Ishikawa (cell line): ENCODE results near the gene CLDN15.

Experiments used
- EP300 ChIP-seq: IDR thresholded peaks from 2 replicates; pipeline ENCODE4 v1.6.1; 2012; ENCODE audit warnings: borderline replicate concordance
- NFIC ChIP-seq: IDR thresholded peaks from 2 replicates; pipeline ENCODE4 v1.6.1; 2012
- RAD21 ChIP-seq: IDR thresholded peaks from 2 replicates; pipeline ENCODE4 v1.6.1; 2012; ENCODE audit warnings: low read depth
- TCF12 ChIP-seq: IDR thresholded peaks from 2 replicates; pipeline ENCODE4 v1.6.1; 2012; ENCODE audit warnings: low read depth
- YY1 ChIP-seq: IDR thresholded peaks from 2 replicates; pipeline ENCODE4 v1.6.1; 2012; ENCODE audit warnings: low read depth
- ZBTB7A ChIP-seq: IDR thresholded peaks from 2 replicates; pipeline ENCODE4 v1.6.1; 2012; ENCODE audit warnings: low read depth

DNA sequence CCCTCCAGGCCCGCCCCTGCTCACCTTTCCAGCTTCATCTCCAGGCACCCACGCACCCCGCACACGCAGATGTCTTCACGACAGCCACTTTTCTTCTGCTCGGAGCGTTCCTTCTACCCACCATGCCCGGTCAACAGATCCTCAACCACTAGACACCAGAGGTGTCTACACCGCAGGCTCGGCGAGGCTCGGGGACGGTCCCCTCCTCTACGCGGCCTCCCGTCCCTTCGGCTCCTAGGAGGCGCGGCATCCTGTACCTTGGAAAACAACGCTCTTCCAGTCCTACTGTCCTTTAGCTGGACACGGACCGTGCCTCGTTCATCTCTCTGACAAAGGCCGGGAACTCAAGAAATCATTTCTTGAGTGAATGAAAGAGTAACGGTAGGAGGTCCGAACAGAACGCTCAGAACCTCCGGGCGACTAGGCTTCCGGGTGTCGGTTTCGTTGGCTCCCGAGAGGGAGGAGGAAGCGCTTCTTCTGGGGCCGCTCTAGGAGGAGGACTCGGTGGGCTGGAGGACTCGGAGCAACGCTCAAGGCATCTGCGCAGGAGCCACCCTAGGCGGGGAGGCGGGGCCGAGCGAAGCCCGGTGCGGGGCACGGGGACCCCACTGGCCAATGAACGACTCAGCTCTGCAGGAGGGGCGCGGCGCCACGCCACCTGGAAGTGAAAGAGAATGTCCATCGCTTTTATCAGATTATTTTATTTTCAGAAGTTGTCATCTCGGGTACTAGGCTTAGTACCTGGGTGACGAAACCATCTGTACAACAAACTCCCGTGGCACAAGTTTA, 14.5 kb upstream of the CLDN15 start:
- no peak for TF ChIP-seq ZBTB7A
- TF ChIP-seq RAD21 = no peak
- no peak for TF ChIP-seq EP300
- no peak for TF ChIP-seq NFIC
- TF ChIP-seq TCF12 = no peak
- TF ChIP-seq YY1 = 0 out of 2 replicates have a peak, but pooled peaks have one; percentile 26
